Activated CD4-positive, alpha-beta T cell treated with anti-CD3 and anti-CD28 coated beads, Interleukin-2, Interleukin-4, amounts not matched to agents 100 ng/mL and 50 ng/mL, durations not matched to agents 16 hours and 8 hours (primary cell): ENCODE measurements around the gene NDUFAB1.
A peak's percentile ranks its signal among the peaks of the same experiment; 100 is the strongest.
"Not testable (repeated sequence)": the region's sequence is repeated elsewhere in the genome, so short reads cannot be mapped to it uniquely, and the experiment has no call there.

Source experiments
- DNase-seq: peaks from one replicate; pipeline ENCODE4 v3.0.0-alpha.2; 2020; ENCODE audit warnings: low spot score

The NDUFAB1 gene

DNA sequence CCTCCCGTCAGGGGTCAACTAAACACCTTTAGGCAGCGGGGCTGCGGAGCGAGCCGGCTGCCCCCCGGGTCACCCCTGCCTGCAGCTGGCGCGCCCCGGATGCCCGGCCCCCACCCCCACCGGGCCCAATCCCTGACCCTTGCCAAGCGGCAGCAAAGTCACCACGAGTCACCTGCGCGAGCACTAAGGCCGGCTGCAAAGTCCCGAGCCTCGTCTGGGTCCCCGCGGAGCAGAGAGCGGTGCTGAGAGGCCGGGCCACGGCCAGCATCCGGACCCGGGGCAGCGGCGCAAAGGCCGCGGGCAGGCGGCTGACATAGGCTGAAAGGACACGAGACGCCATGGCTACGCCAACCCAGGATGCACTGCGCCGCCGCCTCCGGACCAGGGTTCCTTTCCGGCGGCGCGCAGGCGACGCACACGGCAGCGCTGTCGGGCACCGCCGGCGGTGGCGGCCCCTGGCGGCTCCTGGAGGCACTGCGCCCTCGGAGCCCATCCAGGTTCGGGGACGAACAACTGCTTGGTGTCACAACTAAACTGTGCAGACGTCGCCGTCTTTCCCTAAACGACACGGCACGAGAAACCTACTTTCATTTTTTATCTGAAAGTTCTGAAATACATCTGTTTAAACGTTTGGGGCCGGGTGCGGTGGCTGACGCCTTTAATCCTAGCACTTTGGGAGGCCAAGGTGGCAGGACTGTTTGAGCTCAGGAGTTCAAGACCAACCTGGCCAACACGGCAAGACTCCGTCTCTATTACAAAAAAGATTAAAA is at the start of gene NDUFAB1:
Gene NDUFAB1 (minus strand): TSS at position 366 of the 770 bp plus-strand sequence. CDS start 26 bp downstream, at position 340.
- DNase-seq = peak; percentile 92

- no peak for DNase-seq
These were observed 46.2 kb upstream of the NDUFAB1 start for GRCh38 chr16:23642246-23642774.

GRCh38 chr16:23640931-23641765 is 45.0 kb upstream of the NDUFAB1 start, which contains the start of the genes DCTN5 and PALB2:
DCTN5 (plus strand) TSS chr16:23641466; CDS start chr16:23641543, 77 bp downstream.
PALB2 (minus strand) TSS chr16:23641310; CDS start chr16:23641157, 153 bp downstream.
- peak; percentile 94 for DNase-seq

GRCh38 chr16:23640615-23640930 is 44.5 kb upstream of the NDUFAB1 start:
- DNase-seq = no peak

GRCh38 chr16:23635958-23636357 is 39.8 kb upstream of the NDUFAB1 start:
- DNase-seq = no peak

- no peak for DNase-seq
These were observed 38.4 kb upstream of the NDUFAB1 start for GRCh38 chr16:23634461-23635036.

DNA sequence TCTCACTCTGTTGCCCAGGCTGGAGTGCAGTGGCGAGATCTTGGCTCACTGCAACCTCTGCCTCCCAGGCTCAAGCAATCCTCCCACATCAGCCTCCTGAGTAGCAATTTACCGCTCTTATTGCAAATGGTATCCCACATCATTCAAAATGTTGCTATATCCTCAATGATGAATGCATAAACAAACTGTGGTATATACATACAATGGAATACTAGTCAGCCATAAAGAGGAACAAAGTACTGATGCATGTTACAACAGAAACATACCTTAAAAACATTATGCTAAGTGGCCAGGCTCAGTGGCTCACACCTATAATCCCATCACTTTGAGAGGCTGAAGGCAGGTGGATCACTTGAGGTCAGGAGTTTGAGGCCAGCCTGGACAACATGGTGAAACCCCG is 35.8 kb upstream of the NDUFAB1 start:
- DNase-seq = not testable (repeated sequence)

DNA sequence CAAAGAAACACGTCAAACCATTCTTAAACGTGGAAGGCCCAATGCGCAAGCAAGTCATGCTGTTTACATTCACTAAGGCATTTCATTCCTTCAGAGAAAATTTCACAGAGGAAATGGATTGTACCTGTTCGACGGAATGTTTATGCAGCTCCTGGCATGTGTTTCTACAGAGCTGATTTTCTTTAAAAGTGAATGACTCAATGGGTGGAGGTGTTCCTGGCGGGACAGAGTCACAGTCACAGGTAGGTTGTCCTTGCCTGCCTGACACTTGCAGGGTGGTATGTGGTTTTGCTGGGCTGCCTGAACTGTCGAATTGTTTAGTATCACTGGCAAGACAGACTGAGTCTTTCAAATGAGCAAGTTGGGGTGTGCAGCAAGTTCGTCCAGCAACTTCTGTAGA is 33.4 kb upstream of the NDUFAB1 start:
- no peak for DNase-seq

DNA sequence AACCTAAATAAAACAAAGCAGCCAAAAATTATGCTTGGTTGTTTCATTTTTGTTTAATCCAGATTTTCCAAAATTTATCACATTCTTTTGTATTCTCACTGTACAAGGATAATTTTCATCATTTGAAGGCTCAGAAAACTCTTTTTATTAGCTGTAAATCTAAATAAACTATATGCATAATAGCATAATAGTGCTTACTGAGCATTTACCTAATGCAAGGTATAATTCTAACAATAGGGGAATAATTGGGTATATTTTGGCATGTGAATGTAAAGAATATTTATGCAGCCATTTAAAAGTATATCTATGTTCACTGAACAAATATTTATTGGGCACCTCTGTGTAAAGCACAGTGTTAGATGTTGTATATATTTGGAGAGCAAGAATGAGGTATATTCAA is 28.0 kb upstream of the NDUFAB1 start:
- no peak for DNase-seq

DNA sequence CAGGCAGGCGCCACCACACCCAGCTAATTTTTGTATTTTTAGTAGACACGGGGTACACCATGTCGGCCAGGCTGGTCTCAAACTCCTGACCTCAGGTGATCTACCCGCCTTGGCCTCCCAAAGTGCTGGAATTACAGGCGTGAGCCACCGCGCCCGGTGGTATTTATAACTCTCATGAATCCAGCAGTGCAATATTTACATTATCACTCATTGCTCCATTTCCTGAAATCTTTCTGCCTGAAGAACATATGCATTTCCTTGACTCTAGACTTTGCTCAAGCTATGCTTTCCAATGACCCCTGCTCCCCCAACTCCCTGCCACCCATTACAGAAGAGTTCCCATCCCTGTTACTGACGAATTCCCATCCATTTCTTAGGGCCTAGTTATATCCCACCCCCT is 19.7 kb upstream of the NDUFAB1 start:
- DNase-seq = no peak

DNA sequence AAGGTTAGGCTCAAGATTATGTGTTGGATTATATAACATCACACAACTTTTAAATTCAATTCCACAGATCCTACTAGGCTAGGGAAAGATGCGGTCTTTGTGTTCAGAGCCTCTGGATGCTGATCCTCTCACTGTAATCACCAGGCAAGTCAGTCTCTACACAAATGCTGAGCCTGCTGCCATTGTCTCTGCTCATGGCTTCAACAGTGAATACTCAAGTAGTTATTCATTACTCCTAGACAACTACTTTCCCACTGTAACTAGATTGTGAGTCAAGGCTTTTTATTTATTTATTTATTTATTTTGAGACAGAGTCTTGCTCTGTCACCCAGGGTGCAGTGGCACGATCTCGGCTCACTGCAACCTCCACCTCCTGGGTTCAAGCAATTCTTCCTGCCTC is 15.8 kb upstream of the NDUFAB1 start:
- DNase-seq = no peak

DNA sequence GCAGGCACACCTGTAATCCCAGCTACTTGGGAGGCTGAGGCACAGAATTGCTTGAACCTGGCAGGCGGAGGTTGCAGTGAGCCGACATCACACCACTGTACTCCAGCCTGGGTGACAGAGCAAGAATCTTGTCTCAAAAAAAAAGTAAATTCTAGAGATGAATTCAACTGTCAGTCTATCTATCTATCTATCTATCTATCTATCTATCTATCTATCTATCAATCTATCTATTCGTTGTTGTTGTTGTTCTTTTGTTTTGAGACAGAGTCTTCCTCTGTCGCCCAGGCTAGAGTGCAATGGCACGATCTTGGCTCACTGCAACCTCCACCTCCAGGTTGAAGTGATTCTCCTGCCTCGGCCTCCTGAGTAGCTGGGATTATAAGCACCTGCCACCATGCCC is 14.8 kb upstream of the NDUFAB1 start:
- not testable (repeated sequence) for DNase-seq

GRCh38 chr16:23609929-23610328 is 13.8 kb upstream of the NDUFAB1 start:
- DNase-seq = no peak

GRCh38 chr16:23608194-23608593 is 12.1 kb upstream of the NDUFAB1 start:
- DNase-seq = no peak

DNA sequence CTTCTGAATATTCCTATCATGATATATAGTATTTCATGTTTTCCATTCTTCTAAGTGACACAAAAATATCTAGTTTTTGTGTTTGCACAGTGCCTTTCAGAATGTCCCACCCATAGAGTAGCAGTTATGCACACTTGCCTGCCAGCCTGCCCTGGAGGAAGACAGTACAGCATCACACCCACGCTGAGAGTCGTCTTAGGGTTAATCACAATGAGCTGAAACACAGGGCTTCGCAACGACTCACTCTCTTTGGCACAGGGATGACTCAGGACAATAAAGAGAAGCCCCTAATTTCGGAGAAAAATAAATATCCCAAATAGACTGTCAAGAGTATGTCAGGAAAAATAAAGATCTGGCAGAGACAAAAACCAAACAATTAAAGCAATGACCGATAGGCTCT is 11.6 kb upstream of the NDUFAB1 start:
- no peak for DNase-seq

DNA sequence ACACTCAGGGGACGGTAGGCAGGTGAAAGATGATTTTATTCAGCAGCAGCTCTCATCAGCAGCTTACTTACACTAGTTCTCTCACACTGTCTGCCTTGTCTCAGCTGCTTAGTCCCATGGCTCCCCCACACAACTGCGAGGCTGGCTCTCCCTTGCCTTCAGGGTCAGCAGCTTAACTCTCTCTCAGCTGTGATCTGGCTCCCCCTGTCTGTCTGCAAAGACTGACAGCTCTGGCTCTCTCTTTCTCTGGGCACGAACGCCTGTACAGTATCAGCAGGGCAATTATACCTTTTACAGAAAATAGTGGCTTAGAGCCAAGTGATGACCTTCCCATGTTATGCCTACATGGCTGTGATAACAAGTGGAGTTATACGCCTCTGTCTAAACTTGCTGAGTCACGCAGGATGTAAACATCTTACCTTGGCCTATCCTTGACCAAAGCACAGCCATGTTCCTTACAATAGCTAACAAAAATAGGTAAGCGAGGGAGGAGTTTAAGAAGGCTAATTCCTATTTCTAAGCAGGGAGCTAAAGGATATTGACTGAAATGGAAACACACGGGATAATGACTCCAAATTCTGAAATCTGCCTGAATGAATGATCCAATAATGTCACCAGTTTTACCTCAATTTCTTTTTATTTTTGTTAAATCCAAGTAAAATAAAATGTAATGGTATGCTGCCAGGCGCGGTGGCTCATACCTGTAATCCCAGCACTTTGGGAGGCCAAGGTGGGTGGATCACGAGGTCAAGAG is 1.1 kb upstream of the NDUFAB1 start:
- peak; percentile 24 for DNase-seq

- no peak for DNase-seq
These were observed 718 bp downstream of the NDUFAB1 start for GRCh38 chr16:23595246-23595950.

DNA sequence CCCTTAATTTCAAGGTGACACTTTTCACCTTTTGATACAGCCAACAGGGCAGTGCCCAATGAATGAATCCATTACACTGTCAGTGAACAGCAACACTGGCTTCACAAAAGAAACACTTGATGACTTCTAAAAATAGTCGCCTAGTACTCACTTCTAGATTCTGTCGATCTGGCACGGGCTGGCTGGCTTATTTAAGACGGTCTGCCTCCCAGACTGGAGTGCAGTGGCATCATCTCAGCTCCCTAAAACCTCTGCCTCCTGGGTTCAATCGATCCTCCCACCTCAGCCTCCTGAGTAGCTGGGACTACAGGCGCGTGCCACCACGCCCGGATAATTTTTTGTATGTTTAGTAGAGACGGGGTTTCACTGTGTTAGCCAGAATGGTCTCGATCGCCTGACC is 1.9 kb downstream of the NDUFAB1 start:
- DNase-seq = no peak

GRCh38 chr16:23590181-23590580 is 5.9 kb downstream of the NDUFAB1 start:
- no peak for DNase-seq

DNA sequence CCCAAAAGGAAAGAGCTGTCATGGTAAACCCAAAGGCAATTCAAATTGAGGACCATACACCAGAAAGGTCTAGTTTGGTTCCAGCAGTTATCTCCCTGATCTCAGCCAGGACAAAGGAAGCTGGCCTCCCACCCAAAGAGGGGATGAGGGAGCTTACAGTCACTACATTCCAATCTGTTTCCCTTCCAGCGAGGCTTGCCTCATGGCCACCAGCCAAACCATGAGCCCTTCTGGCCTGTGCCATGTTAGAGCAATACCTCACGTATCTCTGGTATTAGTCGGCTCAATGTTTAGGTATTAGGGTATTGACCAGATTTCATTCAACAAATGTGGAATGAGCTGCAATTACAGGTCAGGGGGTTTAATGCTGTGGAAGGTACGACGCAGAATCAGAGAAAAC is 8.4 kb downstream of the NDUFAB1 start:
- DNase-seq = no peak
